Measurements from ENCODE around the gene MROH2A. TPM values are rescaled to one million over a fixed set of nuclear protein-coding genes. Genes with fewer than 3 reads are reported as not detected.
A peak's percentile ranks its signal among the peaks of the same experiment; 100 is the strongest.

Gene MROH2A, protein sequence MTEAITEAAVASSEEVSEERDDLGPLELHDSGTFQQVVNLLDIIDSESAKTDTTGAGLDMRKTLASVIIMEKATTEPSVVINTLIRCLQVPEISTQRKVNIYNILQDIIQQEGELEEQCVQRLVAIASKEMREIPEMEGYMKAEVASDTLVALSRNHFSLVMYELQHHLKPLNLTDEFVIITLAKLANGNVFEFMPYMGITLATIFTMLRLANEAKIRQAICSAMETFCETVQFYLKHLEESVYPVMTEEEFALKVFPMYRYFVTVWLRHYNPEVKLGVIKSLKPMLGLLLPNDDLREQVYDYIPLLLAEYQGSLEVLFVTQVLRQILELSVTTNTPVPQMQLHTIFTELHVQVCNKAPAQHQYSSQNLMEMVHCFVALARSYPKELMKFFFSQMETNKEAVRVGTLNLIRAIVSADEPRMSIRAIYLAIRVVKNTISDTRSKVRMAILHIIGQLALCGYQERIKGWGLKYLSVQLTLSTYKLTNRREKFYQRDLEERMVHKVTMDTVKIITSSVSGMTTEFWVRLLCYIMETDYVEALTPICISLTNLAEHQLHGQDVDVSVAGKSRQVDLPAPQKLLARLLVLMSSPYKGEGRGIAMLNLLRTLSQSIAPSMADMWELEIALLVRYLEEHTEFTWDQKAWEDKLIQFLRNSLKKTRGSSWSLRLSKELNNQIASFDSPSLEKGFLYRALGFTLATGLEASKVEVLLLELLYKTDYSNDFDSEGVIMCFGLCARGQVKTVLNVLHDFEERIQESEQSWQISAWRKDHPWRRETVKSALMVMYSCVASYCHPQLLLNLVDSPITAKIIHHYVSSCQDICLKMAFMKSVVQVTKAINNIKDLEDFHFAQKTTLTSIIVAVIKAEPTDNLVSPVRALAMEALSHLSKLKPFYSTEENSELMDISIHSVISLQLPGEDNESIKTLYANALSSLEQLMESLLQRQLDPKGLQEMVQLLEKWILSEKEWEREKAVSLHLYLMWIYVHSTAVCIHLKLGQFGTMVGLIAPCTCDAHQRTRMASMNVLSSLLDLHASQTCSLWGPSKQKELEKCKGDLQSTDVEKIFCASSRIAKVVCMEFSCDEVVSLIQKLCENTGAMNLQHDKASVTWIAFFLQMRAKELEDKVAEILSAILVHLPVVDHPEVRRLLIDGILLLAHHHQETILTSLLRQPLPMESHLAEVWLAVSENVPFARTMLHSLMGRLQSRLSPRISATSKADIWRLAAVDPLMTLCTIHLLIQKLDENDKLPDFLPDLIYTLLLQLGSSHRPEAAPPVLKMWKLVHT (N-terminal part only)
- total RNA-seq (2013), result not detected
- polyA plus RNA-seq (not detected), polyA minus RNA-seq (not detected in 2 replicates), total RNA-seq (0 to 2.3 (median 0) reads per million in 11 experiments)

GRCh38 chr2:233778030-233778429 lies at the start of gene MROH2A:
Gene MROH2A (plus strand): TSS chr2:233778330. CDS start chr2:233779359, 1,029 bp downstream.
- Histone ChIP-seq H3K9me3 (replicated peaks in 1 of 2; ENCODE audit: control insufficient read depth in 1 of 2, insufficient read depth in 1 of 2, low read length in 2 of 2) (peaks cover 14 to 22% of the 10 kb centered on the region in 2 donors), H3K4me1 (ENCODE audit: control insufficient read depth in 1 of 2, insufficient read depth in 2 of 2, low read length in 2 of 2) (no peaks in the 10 kb centered on the region), H3K27ac (ENCODE audit: low read depth in 1 of 2, low read length in 2 of 2) (no peak within 1 kb of the TSS), H2AFZ (ENCODE audit: insufficient read depth, low read depth, low read length, poor library complexity, severe bottlenecking) (no peak within 1 kb of the TSS), H3K79me2 (ENCODE audit: insufficient read depth, low read length) (no peaks in the 10 kb centered on the region), H3K4me3 (replicated peaks in 1 of 3; ENCODE audit: low read depth in 2 of 3, low read length in 3 of 3) (no peak within 1 kb of the TSS), H3K9ac (ENCODE audit: insufficient read depth, low read length, poor library complexity, severe bottlenecking) (no peak within 1 kb of the TSS), H4K20me1 (ENCODE audit: insufficient read depth, low read length) (no peaks in the 10 kb centered on the region), H3K4me2 (replicated peaks; ENCODE audit: extremely low read depth, low read length, poor library complexity, severe bottlenecking) (no peak within 1 kb of the TSS), H3K27me3 (ENCODE audit: control insufficient read depth in 2 of 2, insufficient read depth in 2 of 2, low read length in 2 of 2) (no peaks in the 10 kb centered on the region), H3K36me3 (replicated peaks in 1 of 2; ENCODE audit: control insufficient read depth in 1 of 2, insufficient read depth in 2 of 2, low read length in 2 of 2) (no peaks in the 10 kb centered on the region)
- H3K36me3 Mint-ChIP-seq, result no peaks in the 10 kb centered on the region
- intact Hi-C loops (cut with micrococcal nuclease), result no loop called here
- no peak within 1 kb of the TSS for H3K4me3 Mint-ChIP-seq
- H3K4me1 Mint-ChIP-seq, result no peaks in the 10 kb centered on the region
- DNase-seq, result no peak
- peak within 1 kb of the TSS in 1 of 7 donors; percentile 51 for H3K27ac Mint-ChIP-seq
- peaks cover 0 to 5% (median 4%) of the 10 kb centered on the region in 3 donors for H3K27me3 Mint-ChIP-seq (ENCODE audit: low read depth in 3 of 3)
- no CpG with 5 or more reads among the region's 2 CpGs for WGBS (ENCODE audit: insufficient coverage)
- TF ChIP-seq, protein P1, sequence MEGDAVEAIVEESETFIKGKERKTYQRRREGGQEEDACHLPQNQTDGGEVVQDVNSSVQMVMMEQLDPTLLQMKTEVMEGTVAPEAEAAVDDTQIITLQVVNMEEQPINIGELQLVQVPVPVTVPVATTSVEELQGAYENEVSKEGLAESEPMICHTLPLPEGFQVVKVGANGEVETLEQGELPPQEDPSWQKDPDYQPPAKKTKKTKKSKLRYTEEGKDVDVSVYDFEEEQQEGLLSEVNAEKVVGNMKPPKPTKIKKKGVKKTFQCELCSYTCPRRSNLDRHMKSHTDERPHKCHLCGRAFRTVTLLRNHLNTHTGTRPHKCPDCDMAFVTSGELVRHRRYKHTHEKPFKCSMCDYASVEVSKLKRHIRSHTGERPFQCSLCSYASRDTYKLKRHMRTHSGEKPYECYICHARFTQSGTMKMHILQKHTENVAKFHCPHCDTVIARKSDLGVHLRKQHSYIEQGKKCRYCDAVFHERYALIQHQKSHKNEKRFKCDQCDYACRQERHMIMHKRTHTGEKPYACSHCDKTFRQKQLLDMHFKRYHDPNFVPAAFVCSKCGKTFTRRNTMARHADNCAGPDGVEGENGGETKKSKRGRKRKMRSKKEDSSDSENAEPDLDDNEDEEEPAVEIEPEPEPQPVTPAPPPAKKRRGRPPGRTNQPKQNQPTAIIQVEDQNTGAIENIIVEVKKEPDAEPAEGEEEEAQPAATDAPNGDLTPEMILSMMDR (IDR thresholded peaks at IDR 0.05), result no peak
- peaks cover 14 to 43% (median 19%) of the 10 kb centered on the region in 7 donors for H3K9me3 Mint-ChIP-seq
